Cortex of kidney (tissue), 1 donor: ENCODE data around the gene LITAFD.
"Not testable (repeated sequence)": the region's sequence is repeated elsewhere in the genome, so short reads cannot be mapped to it uniquely, and the experiment has no call there.

Experiments used
- DNase-seq: peaks from one replicate; lab custom pipeline; 2025; lab: John Stamatoyannopoulos, UW

The LITAFD gene

GRCh38 chr16:8872967-8873865 is 8.9 kb upstream of the LITAFD start:
- DNase-seq = no peak

- DNase-seq = not testable (repeated sequence)
These were observed 8.3 kb upstream of the LITAFD start for GRCh38 chr16:8873866-8874195.

GRCh38 chr16:8874388-8874787 is 7.8 kb upstream of the LITAFD start:
- DNase-seq = no peak

GRCh38 chr16:8875317-8875716 is 6.8 kb upstream of the LITAFD start:
- DNase-seq = not testable (repeated sequence)

DNA sequence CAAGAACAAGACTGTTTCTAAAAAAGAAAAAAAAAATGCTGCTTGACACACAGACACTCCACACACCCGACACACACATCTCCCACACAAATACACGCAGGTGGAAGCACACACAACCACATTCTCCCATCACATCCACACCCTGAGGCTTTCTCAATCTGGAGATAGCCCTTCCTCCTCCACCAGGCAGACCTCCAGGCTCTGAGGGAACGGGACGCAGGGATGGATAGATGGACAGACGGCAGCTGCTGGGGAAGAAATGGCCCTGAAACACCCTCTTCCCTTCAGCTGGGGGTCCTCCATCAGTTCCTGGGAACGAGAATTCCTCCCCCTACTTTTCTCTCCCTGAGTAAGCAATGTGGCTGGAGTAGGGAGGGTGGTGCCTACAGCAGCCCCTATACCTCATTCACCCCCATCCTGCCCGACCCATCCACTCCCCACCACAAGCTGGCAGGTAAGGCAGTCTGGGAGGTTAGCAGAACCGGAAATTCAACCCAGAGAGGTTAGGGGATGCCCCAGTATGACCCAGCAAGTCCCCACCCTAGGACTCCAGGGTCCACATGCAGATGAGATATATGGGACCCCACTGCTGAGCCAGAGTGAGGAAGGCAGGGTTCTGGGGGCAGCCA is 4.1 kb upstream of the LITAFD start:
- no peak for DNase-seq

- no peak for DNase-seq
These were observed 3.6 kb upstream of the LITAFD start for GRCh38 chr16:8878523-8878911.

DNA sequence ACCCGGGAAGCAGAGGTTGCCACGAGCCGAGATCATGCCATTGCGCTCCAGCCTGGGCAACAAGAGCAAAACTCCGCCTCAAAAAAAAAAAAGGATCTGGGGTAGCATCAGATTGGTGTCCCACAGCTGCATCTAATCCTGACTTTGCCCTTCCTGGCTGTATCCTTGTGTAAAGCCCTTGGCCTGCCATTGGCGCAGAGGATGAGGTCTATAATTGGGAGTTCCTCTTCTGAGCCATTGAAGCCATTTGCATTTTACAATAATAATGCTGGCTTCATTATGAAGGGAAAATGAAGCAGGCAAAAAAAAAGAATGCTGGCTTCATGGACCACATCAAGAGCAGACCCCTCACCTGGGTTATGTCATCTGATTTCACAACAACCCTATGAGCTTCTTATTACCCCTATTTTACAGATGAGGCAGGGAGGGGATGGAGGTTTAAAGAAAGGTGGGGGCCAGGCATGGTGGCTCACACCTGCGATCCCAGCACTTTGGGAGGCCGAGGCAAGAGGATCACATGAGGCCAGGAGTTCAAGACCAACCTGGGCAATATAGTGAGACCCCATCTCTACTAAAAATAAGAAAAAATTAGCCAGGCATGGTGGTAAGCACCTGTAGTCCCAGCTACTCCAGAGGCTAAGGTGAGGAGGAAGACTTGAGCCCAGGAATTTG is 1.2 kb upstream of the LITAFD start:
- no peak for DNase-seq

DNA sequence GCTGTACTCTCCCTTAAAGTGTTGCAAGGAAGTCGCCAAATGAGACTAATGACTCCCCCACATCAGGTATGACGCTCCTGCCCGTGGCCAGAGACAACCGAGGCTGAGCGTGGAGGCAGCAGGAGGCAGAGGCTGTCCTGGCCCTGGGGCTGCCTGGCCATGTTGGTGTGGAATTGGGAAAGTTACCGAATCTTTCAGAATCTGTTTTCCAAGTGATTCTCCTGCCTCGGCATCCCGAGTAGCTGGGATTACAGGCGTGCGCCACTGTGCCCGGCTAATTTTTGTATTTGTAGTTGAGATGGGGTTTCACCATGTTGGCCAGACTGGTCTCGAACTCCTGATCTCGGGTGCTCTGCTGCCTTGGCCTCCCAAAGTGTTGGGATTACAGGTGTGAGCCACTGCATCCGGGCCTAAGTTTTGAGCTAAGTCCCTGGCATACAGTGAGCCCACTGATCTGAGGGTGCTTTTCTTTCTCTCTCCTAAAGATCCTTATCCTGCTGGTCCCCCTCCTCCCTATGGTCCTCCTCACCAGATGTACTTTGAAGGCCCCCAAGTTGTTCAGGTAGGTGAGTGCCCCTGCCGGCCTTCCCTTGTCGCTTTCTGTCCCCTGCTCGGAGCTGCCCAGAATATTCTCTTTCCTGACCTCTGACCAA is 700 bp downstream of the LITAFD start:
- no peak for DNase-seq

DNA sequence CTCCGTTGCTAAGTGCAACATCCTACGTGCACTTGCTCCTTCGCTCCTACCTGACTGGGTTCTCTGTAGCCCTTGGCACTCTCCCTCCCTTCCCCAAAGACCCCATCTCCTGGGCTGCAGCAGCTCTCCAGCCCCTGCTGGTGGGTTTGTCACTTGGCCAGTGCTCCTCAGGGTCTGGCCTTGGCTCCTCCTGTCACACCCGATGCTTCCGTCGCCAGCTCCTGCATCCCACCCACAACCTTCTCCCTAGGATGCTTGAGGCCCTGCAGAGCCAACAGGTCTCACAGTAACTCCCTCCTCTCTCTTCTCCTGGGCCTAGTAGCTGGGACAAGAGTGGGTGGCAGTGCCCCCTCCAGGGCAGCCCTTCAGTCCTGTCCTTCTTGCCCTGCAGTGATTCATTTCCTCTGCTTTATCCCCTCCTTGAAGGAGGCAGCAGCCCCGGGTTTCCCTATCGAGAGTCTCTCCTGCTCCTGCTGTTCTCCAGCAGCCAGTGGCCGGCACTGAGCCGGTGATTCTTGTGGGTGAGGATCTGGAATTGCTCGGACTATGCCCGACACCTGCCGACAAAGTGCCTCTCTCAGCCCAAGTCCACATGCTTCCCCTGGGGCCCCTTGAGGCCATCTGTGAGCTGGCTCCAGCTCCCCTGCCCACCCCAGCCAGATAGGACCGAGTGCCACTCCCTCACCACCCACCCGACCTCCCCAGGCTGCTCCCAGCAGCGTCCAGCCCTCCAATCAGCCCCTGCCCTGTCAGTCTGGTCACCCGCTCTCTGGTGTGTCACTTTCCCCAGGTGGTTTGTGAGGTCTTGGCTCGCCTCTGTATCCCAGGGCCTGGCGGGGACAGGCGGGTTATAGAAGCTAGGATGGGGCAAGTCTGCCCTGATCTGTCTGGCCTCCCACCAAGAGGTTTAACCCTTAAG is 3.8 kb downstream of the LITAFD start:
- no peak for DNase-seq

- DNase-seq = no peak
These were observed 4.7 kb downstream of the LITAFD start for GRCh38 chr16:8886593-8887430.

DNA sequence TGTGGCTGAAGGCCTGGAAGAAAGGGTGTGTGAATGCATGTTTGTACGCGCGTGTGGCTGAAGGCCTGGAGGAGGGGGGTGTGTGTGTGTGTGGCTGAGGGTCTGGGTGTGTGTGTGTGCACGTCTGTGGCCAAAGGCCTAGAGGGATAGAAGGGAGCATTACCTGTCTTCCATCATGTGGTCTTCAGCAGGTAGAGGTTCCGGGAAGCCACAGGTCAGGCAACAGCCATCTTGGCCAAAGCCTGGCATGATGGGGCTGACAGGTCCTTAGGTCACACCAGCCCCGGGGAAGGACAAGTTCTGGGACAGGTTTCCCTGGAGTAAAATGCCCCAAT is 5.2 kb downstream of the LITAFD start:
- no peak for DNase-seq

DNA sequence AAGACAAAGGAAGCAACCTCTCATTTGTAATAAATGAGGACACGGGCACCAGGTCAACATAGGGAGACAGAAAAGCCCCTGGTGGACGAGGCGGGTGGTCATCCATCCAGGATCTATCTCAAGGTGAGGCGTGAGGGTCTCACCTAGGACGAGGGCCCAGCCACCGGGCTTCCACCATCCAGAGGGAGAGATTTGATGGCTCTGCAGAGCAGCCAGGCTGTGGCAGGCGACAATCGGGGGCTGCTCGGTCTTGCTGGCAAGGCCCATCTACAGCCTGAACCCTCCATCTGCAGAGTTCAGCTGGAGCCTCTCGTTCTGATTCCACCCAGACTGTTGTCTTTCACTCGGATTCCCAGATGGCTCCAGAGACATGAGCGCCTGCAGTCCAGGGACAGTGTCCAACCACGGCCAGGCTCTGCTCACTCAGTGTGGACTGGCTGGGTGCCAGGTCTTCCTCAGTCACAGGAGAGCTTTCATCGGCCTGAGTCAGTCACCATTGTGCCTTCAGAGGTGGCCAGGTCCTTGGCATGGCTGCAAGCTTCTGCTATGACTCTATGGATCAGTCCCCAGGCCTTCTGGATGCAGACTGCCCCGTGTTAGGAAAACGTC is 5.9 kb downstream of the LITAFD start:
- no peak for DNase-seq

- no peak for DNase-seq
These were observed 7.1 kb downstream of the LITAFD start for GRCh38 chr16:8888951-8889892.

DNA sequence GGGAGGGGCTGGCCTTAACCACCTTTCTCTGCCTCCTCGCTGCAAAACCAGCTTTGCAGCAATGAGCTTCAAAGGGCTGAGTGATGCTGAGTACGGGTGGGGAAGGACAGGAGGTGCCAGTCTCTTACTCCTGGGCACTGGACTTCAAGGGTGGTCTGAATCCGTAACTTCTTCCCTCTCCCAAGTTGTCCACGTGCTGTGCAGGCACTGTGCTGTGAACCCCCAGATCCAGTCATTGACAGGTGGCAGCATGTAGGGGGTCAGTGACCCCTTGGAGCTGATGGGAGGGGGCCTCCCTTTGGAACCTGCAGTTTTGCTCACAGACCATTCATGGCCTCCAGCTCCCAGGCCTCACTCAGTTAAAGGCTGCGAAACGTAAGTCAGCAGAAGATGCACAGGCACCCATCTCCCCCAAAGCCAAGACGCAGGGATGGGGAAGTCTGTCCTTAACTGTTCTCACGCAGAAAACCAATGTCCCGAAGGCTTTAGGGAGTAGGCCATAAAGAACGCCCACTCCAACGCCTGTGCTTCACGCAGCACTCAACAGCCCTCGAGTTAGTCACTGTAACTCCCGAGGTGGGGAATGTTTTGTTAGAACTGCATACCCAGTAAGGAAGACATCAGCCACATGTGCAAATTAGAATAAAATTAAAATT is 7.9 kb downstream of the LITAFD start:
- no peak for DNase-seq

GRCh38 chr16:8890549-8890921 is 8.4 kb downstream of the LITAFD start:
- DNase-seq = no peak

- DNase-seq = no peak
These were observed 10.0 kb downstream of the LITAFD start for GRCh38 chr16:8892101-8892575.

DNA sequence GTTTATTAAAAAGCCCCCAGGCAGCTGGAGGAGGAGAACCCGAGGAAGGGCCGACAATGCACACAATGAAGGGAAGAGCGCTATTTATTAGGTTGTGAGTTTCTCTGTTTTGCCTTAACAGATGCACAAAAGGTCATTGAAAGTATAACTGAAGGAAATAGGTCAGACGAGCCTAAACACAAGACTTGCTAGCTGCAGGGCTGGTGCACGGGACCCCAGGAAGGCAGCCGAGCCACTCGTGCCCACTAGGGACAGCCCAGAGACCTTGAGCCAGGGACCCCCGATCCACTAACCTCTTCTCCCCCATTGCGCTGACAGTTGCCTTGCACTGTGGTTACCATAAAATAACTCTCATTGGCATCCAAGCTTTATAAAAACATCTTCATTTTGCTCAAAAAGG is 11.3 kb downstream of the LITAFD start:
- no peak for DNase-seq

DNA sequence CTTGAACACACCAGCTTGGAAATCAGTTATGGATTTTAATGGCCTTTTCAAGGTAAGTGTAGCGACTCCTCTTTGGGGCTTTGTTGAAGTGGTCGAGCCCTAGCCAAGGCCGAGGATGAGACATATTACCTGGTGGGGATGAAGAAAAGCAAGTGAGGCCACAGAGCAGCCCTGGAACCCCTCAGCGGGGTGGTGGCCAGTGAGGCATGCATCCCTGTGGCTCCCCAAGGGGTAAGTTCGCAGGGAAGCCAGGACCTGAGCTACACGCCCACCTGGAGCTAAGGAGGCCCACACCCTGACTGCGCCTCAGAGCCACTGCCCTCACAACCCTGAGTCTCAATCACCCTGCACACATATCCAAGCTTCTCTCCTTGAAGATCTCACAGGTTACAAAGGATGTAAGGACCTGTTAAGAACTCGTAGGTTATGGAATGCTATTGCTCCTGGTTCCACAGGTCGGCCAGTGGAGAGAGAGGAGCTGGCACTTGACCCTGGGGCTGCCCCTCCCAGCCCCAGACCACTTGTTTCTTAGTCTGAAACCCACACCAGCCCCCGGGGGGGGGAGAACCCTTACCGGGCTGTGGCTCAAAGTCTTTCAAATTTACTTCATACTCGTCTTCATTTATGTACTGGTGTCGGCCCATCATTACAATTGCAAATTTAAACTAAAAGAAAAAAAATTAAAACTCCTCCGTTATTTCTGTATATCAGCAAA is 12.0 kb downstream of the LITAFD start:
- DNase-seq = no peak
